ENCODE data around the gene FOXN1.

GRCh38 chr17:28545141-28545503 lies 39.0 kb downstream of the FOXN1 start:
- no peak for TF ChIP-seq SUZ12 (IDR thresholded peaks at IDR 0.05; ENCODE audit: extremely low read depth, insufficient read depth, insufficient read length)
- TF ChIP-seq ZNF274 (IDR thresholded peaks at IDR 0.05; ENCODE audit: low read depth, low read length): no peak
- no peak for TF ChIP-seq YY1 (IDR thresholded peaks at IDR 0.05; ENCODE audit: insufficient read depth, insufficient read length)

Data from NT2/D1 (cell line).